T-helper 22 cell (primary cell): ENCODE data around the gene MFNG.
A peak's percentile ranks its signal among the peaks of the same experiment; 100 is the strongest.
"Not testable (repeated sequence)": the region's sequence is repeated elsewhere in the genome, so short reads cannot be mapped to it uniquely, and the experiment has no call there.

Experiments
- DNase-seq: peaks from one replicate; pipeline ENCODE4 v3.0.0-alpha.2; 2020; ENCODE audit warnings: low read depth

The MFNG gene

GRCh38 chr22:37472418-37473006, 13.7 kb downstream of the MFNG start:
- no peak for DNase-seq

GRCh38 chr22:37471727-37472417, 14.3 kb downstream of the MFNG start:
- DNase-seq, result no peak

- no peak for DNase-seq
Observed at GRCh38 chr22:37470087-37470445, 16.1 kb downstream of the MFNG start.

GRCh38 chr22:37469416-37470086, 16.6 kb downstream of the MFNG start:
- DNase-seq, result no peak

- not testable (repeated sequence) for DNase-seq
Observed at GRCh38 chr22:37468201-37468695, 17.9 kb downstream of the MFNG start.

GRCh38 chr22:37467391-37467955, 18.7 kb downstream of the MFNG start:
- DNase-seq, result no peak

- DNase-seq, result no peak
Observed at GRCh38 chr22:37464181-37464580, 22.0 kb downstream of the MFNG start.

- DNase-seq, result no peak
Observed at GRCh38 chr22:37462983-37463382, 23.2 kb downstream of the MFNG start.

- no peak for DNase-seq
Observed at GRCh38 chr22:37462436-37462835, 23.7 kb downstream of the MFNG start.

- no peak for DNase-seq
Observed at GRCh38 chr22:37461961-37462360, 24.2 kb downstream of the MFNG start.

- no peak for DNase-seq
Observed at GRCh38 chr22:37460684-37461083, 25.5 kb downstream of the MFNG start.

GRCh38 chr22:37459206-37459605, 27.0 kb downstream of the MFNG start:
- DNase-seq, result no peak

GRCh38 chr22:37457093-37457893, 28.9 kb downstream of the MFNG start:
- DNase-seq, result peak; percentile 39

- no peak for DNase-seq
Observed at GRCh38 chr22:37456346-37456745, 29.8 kb downstream of the MFNG start.

GRCh38 chr22:37455896-37456295, 30.3 kb downstream of the MFNG start:
- DNase-seq, result no peak

GRCh38 chr22:37454857-37455686, 31.1 kb downstream of the MFNG start:
- no peak for DNase-seq

- DNase-seq, result no peak
Observed at GRCh38 chr22:37453696-37454095, 32.5 kb downstream of the MFNG start.

GRCh38 chr22:37451218-37451617, 35.0 kb downstream of the MFNG start:
- no peak for DNase-seq

- DNase-seq, result no peak
Observed at GRCh38 chr22:37449331-37450001, 36.7 kb downstream of the MFNG start.

GRCh38 chr22:37448516-37449127, 37.6 kb downstream of the MFNG start:
- DNase-seq, result no peak
